HG02763 (cell line): ENCODE data around the gene SHF.
A peak's percentile ranks its signal among the peaks of the same experiment; 100 is the strongest.
"Not testable (repeated sequence)": the region's sequence is repeated elsewhere in the genome, so short reads cannot be mapped to it uniquely, and the experiment has no call there.

Experiments
- ATAC-seq: cut with Tn5 transposase; IDR thresholded peaks from one replicate; pipeline ENCODE4 v1.9.1; 2021; ENCODE audit warnings: mild to moderate bottlenecking, moderate library complexity; ENCODE audit not compliant: unreplicated experiment

SHF gene

GRCh38 chr15:45187894-45188830 lies at the start of gene SHF:
Gene SHF (minus strand): TSS chr15:45187966. CDS start chr15:45187951, 15 bp downstream.
- no peak for ATAC-seq

GRCh38 chr15:45236806-45237205 lies 49.0 kb upstream of the SHF start:
- not testable (repeated sequence) for ATAC-seq

- no peak for ATAC-seq
Measured at GRCh38 chr15:45234562-45235235, 46.9 kb upstream of the SHF start.

GRCh38 chr15:45231864-45232562 lies 44.2 kb upstream of the SHF start:
- no peak for ATAC-seq

- ATAC-seq, result no peak
Measured at GRCh38 chr15:45231132-45231531, 43.4 kb upstream of the SHF start.

- ATAC-seq, result no peak
Measured at GRCh38 chr15:45230245-45230965, 42.6 kb upstream of the SHF start.

GRCh38 chr15:45228931-45229330 lies 41.2 kb upstream of the SHF start:
- ATAC-seq, result no peak

- no peak for ATAC-seq
Measured at GRCh38 chr15:45225506-45226273, 37.9 kb upstream of the SHF start.

- no peak for ATAC-seq
Measured at GRCh38 chr15:45224621-45225217, 37.0 kb upstream of the SHF start.

GRCh38 chr15:45221967-45222366 lies 34.2 kb upstream of the SHF start:
- no peak for ATAC-seq

- ATAC-seq, result no peak
Measured at GRCh38 chr15:45221053-45221599, 33.4 kb upstream of the SHF start.

- no peak for ATAC-seq
Measured at GRCh38 chr15:45212493-45212892, 24.7 kb upstream of the SHF start.

- no peak for ATAC-seq
Measured at GRCh38 chr15:45205192-45205591, 17.4 kb upstream of the SHF start.

- no peak for ATAC-seq
Measured at GRCh38 chr15:45203182-45203581, 15.4 kb upstream of the SHF start.

GRCh38 chr15:45201869-45202268 lies 14.1 kb upstream of the SHF start:
- no peak for ATAC-seq

GRCh38 chr15:45201557-45201859 lies 13.7 kb upstream of the SHF start:
- no peak for ATAC-seq

- ATAC-seq, result no peak
Measured at GRCh38 chr15:45200799-45201556, 13.2 kb upstream of the SHF start.

- ATAC-seq, result peak; percentile 47
Measured at GRCh38 chr15:45200001-45200798, 12.4 kb upstream of the SHF start.
